Pons (tissue), 1 donor: ENCODE measurements around the gene KIFBP.
"Not testable (repeated sequence)": the region's sequence is repeated elsewhere in the genome, so short reads cannot be mapped to it uniquely, and the experiment has no call there.

Experiments used
- DNase-seq: peaks from one replicate; pipeline ENCODE4 v3.0.0-alpha.2; 2016; ENCODE audit warnings: low spot score

The KIFBP gene, protein sequence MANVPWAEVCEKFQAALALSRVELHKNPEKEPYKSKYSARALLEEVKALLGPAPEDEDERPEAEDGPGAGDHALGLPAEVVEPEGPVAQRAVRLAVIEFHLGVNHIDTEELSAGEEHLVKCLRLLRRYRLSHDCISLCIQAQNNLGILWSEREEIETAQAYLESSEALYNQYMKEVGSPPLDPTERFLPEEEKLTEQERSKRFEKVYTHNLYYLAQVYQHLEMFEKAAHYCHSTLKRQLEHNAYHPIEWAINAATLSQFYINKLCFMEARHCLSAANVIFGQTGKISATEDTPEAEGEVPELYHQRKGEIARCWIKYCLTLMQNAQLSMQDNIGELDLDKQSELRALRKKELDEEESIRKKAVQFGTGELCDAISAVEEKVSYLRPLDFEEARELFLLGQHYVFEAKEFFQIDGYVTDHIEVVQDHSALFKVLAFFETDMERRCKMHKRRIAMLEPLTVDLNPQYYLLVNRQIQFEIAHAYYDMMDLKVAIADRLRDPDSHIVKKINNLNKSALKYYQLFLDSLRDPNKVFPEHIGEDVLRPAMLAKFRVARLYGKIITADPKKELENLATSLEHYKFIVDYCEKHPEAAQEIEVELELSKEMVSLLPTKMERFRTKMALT

GRCh38 chr10:68988530-68989316 lies at the start of gene KIFBP:
Gene KIFBP, plus strand, starts transcription at chr10:68988803. Its CDS starts 30 bp downstream, at chr10:68988833.
- DNase-seq = peak; percentile 98

DNA sequence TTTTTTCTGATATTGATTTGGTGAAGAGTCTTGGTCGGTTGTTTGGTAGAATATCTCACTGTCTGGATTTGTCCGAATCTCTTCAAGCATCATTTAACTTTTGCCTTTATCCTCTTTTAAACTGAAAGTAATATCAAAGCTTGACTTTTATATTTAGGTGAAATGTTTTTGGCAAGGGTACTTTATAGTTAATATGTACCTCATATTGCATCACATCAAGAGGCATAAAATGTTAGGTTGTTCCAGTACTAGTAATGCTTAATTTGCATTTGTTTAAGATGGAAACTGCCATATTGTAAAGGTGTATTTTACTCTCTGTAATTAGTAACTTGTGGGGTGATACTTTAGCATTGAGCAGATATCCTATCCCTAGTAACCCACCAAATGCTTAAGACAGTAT lies 49.7 kb upstream of the KIFBP start:
- DNase-seq = no peak

DNA sequence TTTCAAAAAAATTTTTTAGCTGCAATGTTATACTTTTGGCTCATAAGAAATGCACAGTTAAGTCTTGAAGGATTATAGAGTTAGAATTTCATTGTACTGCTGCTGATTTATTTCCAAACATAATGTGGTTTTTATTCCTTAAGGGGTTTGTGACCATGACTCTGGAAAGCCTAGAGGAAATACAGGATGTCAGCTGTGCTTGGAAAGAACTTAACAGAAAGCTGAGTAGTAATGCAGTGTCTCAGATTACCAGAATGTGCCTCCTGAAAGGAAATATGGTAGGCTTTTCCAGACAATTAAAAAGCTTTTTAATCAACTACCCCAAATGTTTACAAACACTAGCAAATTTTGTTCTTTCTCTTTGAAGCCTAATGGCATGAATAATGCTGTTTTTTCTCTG lies 47.7 kb upstream of the KIFBP start:
- not testable (repeated sequence) for DNase-seq

DNA sequence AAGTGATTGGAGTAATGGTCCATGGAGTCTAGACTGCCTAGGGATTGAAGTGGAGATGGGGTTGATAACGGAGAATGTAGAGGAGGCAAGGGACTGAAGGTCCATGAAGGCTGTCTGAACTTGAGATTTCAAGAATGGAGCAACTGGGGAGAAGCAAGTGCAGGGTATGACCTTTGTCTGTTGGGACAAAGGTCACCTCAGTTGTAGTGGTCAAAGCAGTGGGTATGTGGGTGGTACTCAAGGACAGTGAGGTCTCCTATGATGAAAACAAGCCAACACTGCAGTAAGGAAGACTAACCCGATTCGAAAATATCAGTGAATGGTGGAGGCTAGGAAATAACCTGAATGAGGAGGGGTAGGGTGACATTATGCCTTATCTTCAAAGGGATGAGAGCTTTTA lies 38.0 kb upstream of the KIFBP start:
- no peak for DNase-seq

DNA sequence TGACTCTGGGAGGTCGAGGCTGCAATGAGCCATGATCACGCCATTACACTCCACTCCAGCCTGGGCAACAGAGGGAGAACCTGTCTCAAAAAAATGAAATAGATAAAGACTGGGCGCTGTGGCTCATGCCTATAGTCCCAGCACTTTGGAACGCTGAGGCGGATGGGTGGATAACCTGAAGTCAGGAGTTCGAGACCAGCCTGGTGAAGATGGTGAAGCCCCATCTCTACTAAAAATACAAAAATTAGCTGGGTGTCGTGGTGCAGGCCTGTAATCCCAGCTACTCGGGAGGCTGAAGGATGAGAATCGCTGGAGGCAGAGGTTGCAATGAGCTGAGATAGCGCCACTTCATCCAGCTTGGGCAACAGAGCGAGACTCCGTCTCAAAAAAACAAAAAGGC lies 33.7 kb upstream of the KIFBP start:
- no peak for DNase-seq

- no peak for DNase-seq
Measured at GRCh38 chr10:68955355-68955831, 33.2 kb upstream of the KIFBP start.

DNA sequence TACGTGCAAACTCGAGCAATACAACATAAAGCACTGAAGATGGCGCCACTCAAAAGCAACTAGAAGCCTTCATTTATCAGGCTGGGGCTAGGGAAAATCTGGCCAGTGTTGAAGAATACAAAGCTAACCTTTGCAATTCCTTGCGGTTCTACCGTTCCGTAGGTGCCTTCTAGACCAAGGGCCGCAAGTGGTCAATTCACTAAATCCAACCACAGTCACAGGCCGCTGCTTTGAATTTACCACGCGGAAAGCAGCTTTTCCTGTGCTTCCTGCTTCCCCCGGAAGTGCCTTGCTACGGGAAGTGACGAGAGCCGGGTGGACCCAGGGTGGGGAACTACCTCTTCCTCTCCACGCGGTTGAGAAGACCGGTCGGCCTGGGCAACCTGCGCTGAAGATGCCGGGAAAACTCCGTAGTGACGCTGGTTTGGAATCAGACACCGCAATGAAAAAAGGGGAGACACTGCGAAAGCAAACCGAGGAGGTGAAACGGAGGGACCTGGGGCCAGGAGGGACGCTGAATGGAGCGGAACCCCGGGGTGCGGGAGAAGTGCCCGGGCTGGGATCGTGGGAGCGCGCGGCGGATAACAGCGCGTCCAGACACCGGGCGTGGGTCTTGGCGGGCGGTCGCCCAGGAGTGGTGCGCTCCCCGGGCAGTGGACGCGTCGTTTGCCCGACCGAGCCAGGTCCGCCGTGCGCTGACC lies 32.6 kb upstream of the KIFBP start, which contains the start of gene DDX21:
TSS of gene DDX21 (plus strand) at position 339 of the 701 bp plus-strand sequence. CDS start at position 395, 56 bp downstream.
- peak; percentile 96 for DNase-seq

- no peak for DNase-seq
Measured at GRCh38 chr10:68957284-68957615, 31.4 kb upstream of the KIFBP start.

DNA sequence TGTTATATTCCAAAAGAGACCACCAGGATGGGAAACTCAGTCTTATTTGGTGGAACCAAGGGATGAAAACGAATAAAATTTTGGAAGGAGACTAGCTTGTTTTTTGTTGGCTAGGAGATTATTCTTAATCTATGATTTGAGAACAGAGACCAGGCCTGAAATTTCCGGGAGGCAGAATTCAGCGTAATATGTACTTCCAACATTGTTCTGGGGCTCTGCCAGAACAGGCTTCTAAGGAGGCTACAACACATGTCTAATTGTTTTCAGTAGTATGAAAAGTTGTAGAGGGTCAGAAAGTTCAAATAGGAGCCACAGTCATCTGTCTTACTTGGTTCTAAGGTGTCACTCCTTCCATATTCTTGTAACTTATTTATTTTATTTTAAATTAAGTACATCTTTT lies 30.9 kb upstream of the KIFBP start:
- DNase-seq = no peak

DNA sequence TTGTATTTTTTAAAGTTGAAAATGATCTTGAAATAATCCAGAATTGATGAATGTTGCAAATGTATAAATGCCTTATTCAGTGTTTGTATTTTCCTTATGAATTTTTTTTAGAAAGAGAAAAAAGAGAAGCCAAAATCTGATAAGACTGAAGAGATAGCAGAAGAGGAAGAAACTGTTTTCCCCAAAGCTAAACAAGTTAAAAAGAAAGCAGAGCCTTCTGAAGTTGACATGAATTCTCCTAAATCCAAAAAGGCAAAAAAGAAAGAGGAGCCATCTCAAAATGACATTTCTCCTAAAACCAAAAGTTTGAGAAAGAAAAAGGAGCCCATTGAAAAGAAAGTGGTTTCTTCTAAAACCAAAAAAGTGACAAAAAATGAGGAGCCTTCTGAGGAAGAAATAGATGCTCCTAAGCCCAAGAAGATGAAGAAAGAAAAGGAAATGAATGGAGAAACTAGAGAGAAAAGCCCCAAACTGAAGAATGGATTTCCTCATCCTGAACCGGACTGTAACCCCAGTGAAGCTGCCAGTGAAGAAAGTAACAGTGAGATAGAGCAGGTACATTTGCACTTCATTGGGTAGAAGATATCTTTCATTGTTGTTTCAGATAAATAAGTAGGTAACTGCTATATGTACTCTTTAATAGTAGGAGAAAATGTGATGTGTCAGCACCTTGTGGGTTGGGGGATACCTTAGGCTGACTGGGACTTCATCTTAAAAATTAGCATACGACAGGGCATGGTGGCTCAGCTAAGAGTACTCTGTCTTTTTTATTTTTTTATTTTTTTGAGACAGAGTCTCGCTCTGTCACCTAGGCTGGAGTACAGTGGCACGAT lies 28.7 kb upstream of the KIFBP start:
- no peak for DNase-seq

DNA sequence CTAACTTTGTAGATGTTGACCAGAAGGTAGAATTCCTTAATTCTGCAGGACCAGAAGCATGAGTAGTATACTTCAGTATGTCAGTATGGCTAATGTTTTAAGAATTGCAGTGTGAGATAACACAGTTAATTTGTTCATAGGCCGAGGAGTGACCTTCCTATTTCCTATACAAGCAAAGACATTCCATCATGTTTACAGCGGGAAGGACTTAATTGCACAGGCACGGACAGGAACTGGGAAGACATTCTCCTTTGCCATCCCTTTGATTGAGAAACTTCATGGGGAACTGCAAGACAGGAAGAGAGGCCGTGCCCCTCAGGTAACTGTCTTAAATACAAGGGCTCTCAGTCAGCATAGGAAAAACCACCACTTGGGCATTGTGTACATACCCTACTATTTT lies 25.5 kb upstream of the KIFBP start:
- no peak for DNase-seq

GRCh38 chr10:68973975-68974374 lies 14.6 kb upstream of the KIFBP start:
- DNase-seq = no peak

DNA sequence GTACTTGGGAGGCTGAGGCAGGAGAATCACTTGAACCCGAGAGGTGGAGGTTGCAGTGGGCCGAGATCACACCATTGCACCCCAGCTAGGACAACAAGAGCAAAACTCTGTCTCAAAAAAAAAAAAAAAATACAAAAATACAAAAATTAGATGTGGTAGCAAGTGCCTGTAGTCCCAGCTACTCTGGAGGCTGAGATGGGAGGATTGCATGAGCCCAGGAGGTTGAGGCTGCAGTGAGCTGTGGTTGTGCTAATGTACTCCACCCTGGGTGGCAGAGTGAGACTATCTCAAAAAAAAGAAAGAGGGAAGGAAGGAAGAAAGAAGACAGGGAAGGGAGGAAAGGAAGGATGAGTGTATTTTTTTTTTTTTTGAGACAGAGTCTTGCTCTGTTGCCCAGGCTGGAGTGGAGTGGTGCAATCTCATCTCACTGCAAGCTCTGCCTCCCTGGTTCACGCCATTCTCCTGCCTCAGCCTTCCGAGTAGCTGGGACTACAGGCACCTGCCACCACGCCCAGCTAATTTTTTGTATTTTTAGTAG lies 12.6 kb upstream of the KIFBP start:
- DNase-seq = not testable (repeated sequence)

DNA sequence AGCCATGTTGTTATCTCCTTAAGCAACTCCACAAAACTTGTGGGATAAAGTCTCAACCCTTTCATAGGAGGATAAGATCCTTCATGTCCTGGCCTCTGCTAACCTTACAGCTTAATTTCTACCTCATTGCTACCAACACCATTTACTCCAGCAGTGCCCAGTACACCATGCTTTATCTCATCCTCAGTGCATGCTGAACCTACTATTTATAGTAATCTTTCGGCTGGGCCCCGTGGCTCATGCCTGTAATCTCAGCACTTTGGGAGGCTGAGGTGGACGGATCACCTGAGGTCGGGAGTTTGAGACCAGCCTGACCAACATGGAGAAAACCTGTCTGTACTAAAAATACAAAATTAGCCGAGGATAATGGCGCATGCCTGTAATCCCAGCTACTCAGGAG lies 8.9 kb upstream of the KIFBP start:
- DNase-seq = not testable (repeated sequence)

DNA sequence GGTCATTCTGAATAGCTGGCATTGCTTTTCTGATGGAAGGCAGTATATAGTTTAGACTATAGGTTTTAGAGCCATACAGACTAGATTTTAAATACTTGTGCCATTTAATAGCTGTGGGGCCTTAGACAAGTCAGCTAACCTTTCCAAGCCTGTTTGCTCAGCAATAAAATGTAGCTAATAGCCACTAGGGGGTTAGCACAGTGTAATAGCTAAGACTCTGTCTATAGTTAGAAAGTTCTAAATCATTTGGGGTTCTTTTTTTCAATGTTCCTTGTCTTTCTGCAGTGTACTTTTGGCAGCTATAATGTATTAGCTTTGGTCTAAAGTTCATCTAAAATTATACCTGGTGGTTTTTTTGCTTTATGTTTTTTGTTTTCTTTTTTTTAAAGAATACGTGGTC lies 7.5 kb upstream of the KIFBP start:
- no peak for DNase-seq

- DNase-seq = no peak
Measured at GRCh38 chr10:68982389-68982788, 6.2 kb upstream of the KIFBP start.

DNA sequence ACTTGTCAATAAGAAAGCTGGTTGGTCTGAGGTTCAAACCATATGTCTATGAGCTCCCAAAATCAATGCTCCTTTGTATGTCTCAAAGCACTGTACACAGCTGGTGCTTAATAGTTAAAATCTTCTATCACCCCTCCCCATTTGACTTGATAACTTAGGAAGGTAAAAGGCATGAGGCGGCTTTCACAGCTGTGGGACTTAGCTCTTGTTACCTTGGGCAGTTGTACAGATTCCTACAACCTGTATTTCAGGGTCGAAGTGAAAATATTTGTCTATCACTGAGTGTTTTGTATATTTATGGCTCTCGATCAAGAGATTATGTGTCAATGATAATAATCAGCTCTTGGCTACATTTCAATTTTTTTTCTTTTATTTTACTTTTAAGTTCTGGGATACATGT lies 992 bp upstream of the KIFBP start:
- peak; percentile 9 for DNase-seq

- DNase-seq = no peak
Measured at GRCh38 chr10:68989317-68989990, 851 bp downstream of the KIFBP start.

DNA sequence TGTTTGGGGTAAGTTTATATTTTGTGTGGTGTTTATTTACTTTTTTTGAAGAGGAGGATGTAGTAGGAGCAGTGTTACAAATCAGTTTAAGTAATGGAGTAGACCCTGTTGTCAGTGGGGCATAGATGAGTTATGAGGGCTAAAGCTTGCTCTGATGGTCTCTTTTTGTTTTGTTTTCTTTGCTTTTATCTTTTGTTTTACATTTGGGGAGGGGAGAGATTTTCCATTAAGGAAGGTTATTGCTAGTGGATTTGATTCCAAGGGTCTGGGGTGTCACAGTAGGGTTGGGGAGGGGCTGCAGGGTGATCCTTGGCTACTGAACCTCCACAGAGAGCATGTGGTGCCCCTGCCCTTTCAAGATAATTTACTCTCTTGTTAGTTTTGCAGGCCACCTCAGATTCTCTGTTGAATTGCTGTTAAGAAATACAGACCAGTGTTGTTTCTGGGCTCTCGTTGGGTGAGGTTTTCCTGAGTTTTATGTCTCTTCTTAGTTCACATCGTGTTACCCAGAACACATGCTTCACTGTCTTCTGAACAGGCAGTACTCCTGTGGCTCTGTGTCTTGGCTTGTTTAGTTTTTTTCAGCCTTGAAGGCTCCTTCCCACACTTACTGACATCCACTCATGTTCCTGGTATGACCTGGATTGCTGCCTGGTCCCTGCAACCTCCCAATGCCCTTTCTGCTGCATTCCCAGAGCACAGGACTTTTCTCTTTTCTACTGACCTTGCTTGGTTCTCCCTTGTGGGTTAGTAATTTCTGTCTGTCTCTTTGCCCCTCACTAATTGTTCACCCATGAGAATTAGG lies 4.2 kb downstream of the KIFBP start:
- no peak for DNase-seq
